ENCODE data around the gene CLBA1.
"Not testable (repeated sequence)": the region's sequence is repeated elsewhere in the genome, so short reads cannot be mapped to it uniquely, and the experiment has no call there.

CLBA1 gene

GRCh38 chr14:104947881-104948735 lies 37.5 kb upstream of the CLBA1 start:
- not testable (repeated sequence) for DNase-seq (ENCODE audit: low read depth in 2 of 2)

GRCh38 chr14:104948736-104949031 lies 36.9 kb upstream of the CLBA1 start:
- DNase-seq (ENCODE audit: low read depth in 2 of 2), result no peak

GRCh38 chr14:104949406-104949955 lies 36.1 kb upstream of the CLBA1 start:
- DNase-seq (ENCODE audit: low read depth in 2 of 2), result not testable (repeated sequence)

- no peak for DNase-seq (ENCODE audit: low read depth in 2 of 2)
Observed at GRCh38 chr14:104950021-104950420, 35.6 kb upstream of the CLBA1 start.

GRCh38 chr14:104950701-104951100 lies 34.9 kb upstream of the CLBA1 start:
- not testable (repeated sequence) for DNase-seq (ENCODE audit: low read depth in 2 of 2)

- not testable (repeated sequence) for DNase-seq (ENCODE audit: low read depth in 2 of 2)
Observed at GRCh38 chr14:104951863-104952657, 33.5 kb upstream of the CLBA1 start.

GRCh38 chr14:104953097-104953496 lies 32.5 kb upstream of the CLBA1 start:
- no peak for DNase-seq (ENCODE audit: low read depth in 2 of 2)

- DNase-seq (ENCODE audit: low read depth in 2 of 2), result no peak
Observed at GRCh38 chr14:104953896-104954656, 31.5 kb upstream of the CLBA1 start.

- DNase-seq (ENCODE audit: low read depth in 2 of 2), result no peak
Observed at GRCh38 chr14:104954746-104955395, 30.7 kb upstream of the CLBA1 start.

GRCh38 chr14:104955396-104955770 lies 30.2 kb upstream of the CLBA1 start:
- DNase-seq (ENCODE audit: low read depth in 2 of 2), result no peak

GRCh38 chr14:104956290-104956890 lies 29.2 kb upstream of the CLBA1 start:
- DNase-seq (ENCODE audit: low read depth in 2 of 2), result no peak

GRCh38 chr14:104957146-104958113 lies 28.2 kb upstream of the CLBA1 start:
- DNase-seq (ENCODE audit: low read depth in 2 of 2), result no peak

- DNase-seq (ENCODE audit: low read depth in 2 of 2), result no peak
Observed at GRCh38 chr14:104964546-104964945, 21.0 kb upstream of the CLBA1 start.

GRCh38 chr14:104965561-104966231 lies 19.9 kb upstream of the CLBA1 start:
- DNase-seq (ENCODE audit: low read depth in 2 of 2), result no peak

GRCh38 chr14:104966261-104966865 lies 19.2 kb upstream of the CLBA1 start:
- no peak for DNase-seq (ENCODE audit: low read depth in 2 of 2)

- no peak for DNase-seq (ENCODE audit: low read depth in 2 of 2)
Observed at GRCh38 chr14:104966981-104967385, 18.6 kb upstream of the CLBA1 start.

GRCh38 chr14:104967386-104968152 lies 18.0 kb upstream of the CLBA1 start:
- DNase-seq (ENCODE audit: low read depth in 2 of 2), result no peak

- no peak for DNase-seq (ENCODE audit: low read depth in 2 of 2)
Observed at GRCh38 chr14:104968153-104968527, 17.4 kb upstream of the CLBA1 start.
